Head of caudate nucleus (tissue), 42 donors: Measurements from ENCODE around the gene ANKH.
"Not testable (repeated sequence)": the region's sequence is repeated elsewhere in the genome, so short reads cannot be mapped to it uniquely, and the experiment has no call there.

ENCODE experiments used
- DNase-seq, 42 donors: peaks; one replicate each; pipeline versions ENCODE4 v3.0.0 to v3.0.0-alpha.2; 2020 to 2021; ENCODE audit warnings: mixed read lengths in 7 of 42
- intact Hi-C: fragments of 100-400 bp; cut with DNase I; formaldehyde crosslinking; loops from one replicate; pipeline ENCODE4 v1.15.0; 2022

The ANKH gene

DNA sequence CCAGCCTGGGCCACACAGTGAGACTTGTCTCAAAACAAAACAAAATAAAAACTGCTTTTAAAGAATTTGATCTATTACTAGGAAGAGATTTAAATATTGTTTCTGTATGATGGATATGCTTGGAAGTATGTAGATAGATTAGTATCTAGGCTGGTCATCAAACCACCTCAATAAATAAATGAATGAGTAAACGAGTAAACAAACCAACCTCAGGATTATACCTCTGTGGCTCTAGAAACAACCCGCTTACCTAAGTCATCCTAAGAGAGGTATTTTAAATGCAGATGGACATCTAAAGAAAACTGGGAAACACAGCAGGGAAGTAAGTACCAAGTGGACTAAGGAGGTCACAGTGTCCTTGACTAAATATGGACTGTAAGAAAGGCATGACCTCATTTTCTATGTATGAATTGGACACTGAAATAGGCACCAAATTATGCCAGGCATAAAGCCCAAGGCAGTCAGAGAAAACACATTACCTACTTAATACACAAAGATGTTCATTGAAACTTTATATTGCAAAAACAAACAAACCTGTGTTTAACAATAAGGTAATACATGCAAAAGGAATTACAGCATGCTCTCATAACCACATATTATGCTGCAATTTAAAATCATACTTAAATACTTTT, 7.3 kb downstream of the ANKH start:
- intact Hi-C loops, result loop anchor here (10.0 kb wide), 1 partner anchor 49 kb away; no protein-coding TSS in a partner anchor
- no peak for DNase-seq

DNA sequence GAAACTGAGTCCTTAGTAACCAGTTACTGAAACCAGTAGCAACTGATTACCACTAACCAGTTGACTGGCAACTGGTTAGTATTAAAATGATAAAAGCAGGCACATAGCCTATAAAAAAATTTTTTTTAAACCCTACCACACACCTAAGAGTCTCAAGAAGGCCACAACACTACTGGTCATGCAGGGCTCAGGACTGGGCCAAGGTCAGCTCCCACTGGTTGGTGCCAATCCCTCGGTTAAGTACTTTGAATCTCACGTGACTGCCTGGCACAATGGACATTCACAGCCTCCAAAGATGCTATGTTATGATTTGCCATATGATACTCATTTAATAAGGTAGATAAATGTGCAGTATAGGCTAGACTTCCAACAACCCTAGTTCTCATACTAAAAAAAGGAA, 8.5 kb downstream of the ANKH start:
- intact Hi-C loops, result loop anchor here (10.0 kb wide), 1 partner anchor 48 kb away; no protein-coding TSS in a partner anchor
- no peak for DNase-seq

DNA sequence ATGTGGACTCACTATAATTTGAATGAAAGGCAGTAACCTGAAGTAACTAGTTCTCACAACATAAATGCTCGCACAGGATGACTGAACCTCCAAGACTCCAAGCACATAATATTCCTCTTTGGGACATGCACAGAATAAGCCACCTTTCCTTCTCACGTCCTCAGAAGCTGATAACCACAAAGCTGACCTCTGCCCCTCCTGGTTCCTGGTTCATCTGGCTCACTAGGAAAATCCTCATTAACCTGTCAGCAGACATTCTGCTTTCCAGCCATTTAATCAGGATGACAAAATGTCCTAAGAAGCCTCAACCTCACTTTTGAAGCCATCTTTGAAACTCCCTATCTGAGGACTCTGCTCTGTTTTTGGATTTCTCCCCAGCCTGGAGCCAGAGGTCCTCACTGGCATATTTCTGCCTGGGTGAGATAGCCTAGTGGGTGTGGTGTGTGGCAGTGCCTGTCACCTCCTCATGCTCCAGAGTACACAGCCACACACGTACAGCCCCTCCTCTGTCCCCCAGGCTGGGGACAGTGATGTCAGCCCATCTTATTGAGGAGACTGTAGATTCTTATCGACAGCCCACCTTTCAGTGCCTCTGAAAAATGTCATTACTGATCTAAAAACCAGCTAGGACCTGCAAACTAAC, 10.3 kb downstream of the ANKH start:
- DNase-seq, result no peak

DNA sequence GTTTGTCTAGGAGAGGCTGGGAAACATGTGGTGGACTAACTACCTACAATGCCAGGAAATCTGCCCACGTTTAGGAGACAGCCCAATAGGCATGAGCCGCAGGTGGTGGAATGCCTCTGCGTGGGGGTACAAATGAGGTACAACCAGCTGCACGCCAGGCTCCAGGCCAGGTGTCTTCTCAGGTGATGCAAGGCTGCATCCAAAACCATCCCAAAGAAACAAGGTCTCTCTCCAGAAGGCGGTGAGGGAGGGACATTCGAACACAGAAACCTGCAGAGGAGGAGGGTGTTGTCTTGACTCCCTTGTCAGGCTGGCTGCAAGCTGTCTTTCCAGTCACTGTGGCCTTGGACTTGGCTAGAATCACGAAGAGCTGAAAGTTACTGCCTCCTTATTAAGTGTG, 11.6 kb downstream of the ANKH start:
- intact Hi-C loops, result loop anchor here (10.0 kb wide), 1 partner anchor 45 kb away; no protein-coding TSS in a partner anchor

More for the DNA sequence above, 10.3 kb downstream of the ANKH start:
- intact Hi-C loops, result loop anchor here (10.0 kb wide), 1 partner anchor 46 kb away; no protein-coding TSS in a partner anchor

DNA sequence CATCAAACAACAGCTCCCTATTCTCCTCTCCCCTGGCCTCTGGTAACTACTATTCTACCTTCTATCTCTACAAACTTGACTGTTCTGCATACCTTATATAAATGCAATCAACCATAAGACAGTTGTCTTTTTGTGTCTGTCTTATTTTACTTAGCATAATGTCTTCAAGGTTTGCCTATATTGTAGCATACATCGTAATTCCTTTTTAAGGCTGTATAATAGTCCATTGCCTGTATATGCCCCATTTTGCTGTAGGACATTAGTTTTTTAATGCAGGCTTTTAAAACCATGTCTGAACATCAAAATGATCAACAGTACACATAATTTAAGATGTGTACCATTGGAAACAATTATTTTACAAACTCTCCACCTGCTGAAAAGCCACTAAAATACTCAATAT, 12.4 kb downstream of the ANKH start:
- intact Hi-C loops, result no loop called here
- no peak for DNase-seq

More for the DNA sequence above, 11.6 kb downstream of the ANKH start:
- DNase-seq, result no peak

- no peak for DNase-seq
- intact Hi-C loops, result no loop called here
Measured at GRCh38 chr5:14855366-14855765, 16.2 kb downstream of the ANKH start.

DNA sequence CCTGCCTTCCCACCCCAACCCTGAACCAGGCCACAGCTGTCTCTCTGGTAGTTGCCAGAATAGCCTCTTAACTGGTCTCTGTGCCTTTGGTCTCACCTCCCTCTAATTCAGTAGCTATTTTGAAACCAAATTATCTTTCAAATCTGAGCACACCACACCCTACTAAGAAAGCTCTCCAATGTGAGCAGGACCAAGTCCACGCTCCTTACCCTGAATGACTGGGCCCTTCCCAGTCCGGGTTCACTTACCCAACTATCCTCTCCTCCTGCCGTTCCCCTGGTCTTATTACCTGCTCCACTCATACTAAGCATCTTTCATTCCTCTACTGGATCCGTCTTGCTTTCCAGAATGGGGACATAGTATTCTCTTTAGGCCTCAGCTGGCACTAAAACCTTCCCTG, 16.8 kb downstream of the ANKH start:
- no peak for DNase-seq
- intact Hi-C loops, result no loop called here

GRCh38 chr5:14853685-14854084, 17.9 kb downstream of the ANKH start:
- intact Hi-C loops, result no loop called here

DNA sequence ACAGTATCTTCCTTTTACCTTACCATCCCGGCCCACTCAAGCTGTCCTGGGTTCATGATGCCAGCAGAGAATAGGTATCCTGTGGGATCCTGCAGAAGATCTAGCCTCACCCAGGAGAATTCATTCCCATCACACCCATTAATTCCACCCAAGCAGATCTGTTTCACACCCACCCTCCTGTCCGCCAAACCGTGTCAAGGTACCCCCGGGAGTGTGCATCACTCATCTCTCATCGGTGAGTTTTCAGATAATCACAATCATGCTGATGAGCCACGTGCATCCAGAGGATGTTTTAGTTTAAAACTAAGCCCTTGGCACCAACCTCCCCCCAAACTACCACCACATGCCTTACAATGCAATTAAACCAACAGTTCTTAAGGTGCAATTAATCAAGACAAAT, 18.8 kb downstream of the ANKH start:
- intact Hi-C loops, result no loop called here
- DNase-seq, result peak in 6 of 42 donors; percentile 23 to 52 (median 36)

More at GRCh38 chr5:14853685-14854084, 17.9 kb downstream of the ANKH start:
- DNase-seq, result peak in 1 of 42 donors; percentile 9

DNA sequence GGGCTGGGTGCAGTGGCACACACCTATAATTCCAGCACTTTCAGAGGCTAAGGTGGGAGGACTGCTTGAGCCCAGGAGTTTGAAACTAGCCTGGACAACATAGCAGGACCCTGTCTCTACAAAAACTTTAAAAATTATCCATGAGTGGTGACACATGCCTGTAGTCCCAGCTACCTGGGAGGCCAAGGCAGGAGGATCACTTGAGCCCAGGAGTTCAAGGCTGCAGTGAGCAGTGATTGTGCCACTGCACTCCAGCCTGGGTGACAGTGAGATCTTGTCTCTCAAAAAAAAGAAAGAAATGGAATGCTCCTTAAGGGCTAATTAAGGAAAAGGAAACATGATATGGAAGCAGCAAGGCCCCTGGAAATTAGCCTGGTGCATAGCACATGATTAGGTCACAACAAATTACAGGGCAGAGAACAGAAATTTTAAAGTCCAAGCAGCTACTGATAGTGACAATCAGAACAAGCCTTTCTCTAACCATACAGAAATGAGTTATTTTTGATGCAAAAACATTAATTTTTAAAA, 19.5 kb downstream of the ANKH start:
- intact Hi-C loops, result no loop called here

GRCh38 chr5:14851597-14851996, 20.0 kb downstream of the ANKH start:
- intact Hi-C loops, result no loop called here
- no peak for DNase-seq

More for the DNA sequence above, 19.5 kb downstream of the ANKH start:
- peak in 1 of 42 donors; percentile 25 for DNase-seq

- intact Hi-C loops, result no loop called here
- DNase-seq, result peak in 1 of 42 donors; percentile 39
Measured at GRCh38 chr5:14851050-14851419, 20.5 kb downstream of the ANKH start.

DNA sequence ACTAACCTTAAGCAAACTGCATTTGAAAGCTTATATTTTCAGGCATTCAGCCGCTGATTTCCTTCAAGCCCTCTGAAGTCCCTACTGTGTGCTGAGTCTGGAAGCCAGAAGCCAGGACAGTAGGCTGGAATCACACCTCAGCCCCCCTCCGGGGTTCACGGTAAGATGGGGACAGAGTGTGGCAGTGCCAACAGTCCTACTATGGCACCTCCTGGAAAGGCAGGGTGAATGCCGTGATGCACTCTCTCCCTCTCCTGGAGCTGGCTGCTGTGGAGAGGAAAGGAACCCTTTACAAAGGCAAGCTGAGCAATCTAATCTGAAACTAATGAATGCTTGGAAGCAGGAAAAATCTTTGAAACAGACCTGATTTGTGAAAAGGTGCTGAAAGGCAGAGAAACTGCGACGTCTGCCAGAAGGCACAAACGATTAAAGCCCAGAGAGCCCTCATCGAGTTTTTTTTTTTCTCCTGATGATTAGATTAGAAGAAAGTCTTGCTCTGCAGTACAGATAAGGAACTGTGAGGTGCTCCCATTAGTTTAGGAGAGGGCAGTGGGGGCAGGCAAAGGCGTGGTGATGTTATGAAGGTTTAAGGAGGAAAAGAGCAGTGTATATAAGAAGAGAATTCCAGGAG, 21.0 kb downstream of the ANKH start:
- DNase-seq, result peak in 1 of 42 donors; percentile 34
- intact Hi-C loops, result no loop called here

GRCh38 chr5:14849516-14850294, 21.9 kb downstream of the ANKH start:
- intact Hi-C loops, result no loop called here
- DNase-seq, result peak in 1 of 42 donors; percentile 38

DNA sequence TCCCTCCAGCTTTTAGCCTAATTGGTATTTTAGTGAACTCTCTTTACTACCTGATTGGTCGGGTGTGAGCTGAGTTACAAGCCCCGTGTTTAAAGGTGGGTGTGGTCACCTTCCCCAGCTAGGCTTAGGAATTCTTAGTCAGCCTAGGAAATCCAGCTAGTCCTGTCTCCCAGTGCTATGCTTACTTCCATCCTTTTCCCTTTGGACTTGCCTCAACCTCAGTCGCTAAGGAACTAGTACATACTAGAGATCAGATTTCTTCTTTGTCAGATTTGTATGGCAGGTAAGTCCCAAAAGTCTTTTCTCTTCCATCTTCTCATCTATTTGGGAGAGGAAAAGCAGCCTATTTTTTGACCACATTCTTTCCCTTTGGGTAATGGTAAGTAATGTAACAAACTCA, 22.6 kb downstream of the ANKH start:
- DNase-seq, intact Hi-C loops: not testable (repeated sequence)

DNA sequence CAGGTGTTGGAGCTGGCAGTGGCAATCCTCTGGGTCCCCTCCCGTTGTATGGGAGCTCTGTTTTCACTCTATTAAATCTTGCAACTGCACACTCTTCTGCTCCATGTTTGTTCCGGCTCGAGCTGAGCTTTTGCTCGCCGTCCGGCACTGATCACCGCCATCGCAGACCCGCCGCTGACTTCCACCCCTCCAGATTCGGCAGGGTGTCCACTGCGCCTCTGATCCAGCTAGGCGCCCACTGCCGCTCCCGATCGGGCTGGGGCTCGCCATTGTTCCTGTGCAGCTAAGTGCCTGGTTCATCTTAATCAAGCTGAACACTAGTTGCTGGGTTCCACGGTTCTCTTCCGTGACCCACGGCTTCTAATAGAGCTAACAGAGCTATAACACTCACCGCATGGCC, 23.2 kb downstream of the ANKH start:
- DNase-seq, result peak in 1 of 42 donors; percentile 30

DNA sequence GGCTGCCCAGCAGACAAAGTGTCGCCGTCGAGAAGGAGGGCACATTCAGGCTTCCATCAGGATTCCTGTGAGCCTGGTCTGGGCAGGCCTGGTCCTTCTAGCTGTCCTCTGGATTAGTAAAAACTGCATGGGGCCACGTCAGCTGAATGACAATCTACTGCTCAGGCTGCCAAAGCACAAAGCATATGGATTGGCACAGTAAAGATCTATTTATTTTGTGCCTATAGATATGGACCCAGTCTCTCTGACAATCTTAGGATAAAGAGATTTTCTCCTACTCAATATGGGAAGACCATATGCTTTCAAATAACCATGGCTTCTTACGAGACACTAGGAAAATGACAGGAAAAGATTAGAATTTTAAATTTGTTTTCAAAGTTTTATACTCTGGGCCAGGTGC, 24.1 kb downstream of the ANKH start:
- intact Hi-C loops, result no loop called here

More for the DNA sequence above, 23.2 kb downstream of the ANKH start:
- intact Hi-C loops, result no loop called here

DNA sequence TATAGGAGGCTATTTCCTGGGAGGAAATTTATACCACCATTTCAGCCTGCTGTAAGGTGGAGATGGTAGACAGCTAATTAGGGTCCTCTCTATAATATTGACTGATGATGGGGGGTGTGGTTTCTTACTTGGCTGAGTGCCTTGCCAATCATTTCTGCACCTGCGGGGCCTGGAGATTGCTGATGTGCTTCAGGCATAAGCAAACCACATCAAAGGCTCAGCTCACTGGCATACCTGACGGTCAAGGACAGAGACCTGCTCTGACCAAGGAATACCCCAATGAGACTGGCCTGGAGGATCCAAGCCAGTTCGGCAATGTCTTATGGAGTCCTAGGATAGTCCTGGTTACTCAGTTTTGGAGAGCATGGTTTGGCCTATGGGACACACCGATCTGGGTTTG, 29.5 kb downstream of the ANKH start:
- DNase-seq, result peak in 1 of 42 donors; percentile 17
- intact Hi-C loops, result no loop called here

More for the DNA sequence above, 24.1 kb downstream of the ANKH start:
- peak in 1 of 42 donors; percentile 43 for DNase-seq

DNA sequence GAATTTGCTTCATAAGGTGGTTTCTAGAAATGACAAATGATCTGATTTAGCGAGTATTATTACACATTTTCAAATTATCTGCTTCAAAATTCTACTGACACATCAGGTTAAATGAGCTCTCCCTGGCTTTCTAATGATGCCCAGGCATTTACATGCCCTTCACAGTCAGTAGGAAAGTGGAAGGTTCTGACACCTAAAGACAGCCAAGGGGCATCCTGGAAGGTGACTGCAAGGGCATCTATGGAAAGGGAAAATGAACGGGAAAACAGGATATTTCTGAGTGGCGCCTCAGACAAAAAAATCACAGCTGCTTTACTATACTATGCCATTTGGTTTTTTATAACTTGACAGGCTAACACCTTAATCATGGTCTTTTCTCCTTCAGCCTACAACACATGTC, 31.0 kb downstream of the ANKH start:
- peak in 1 of 42 donors; percentile 27 for DNase-seq
- intact Hi-C loops, result no loop called here
